Measurements from ENCODE around the gene KCNG2. TPM values are rescaled to one million over a fixed set of nuclear protein-coding genes. Genes with fewer than 3 reads are reported as not detected.

KCNG2 gene
- total and polyA plus RNA-seq, 2 of the 4 experiments (the other 2 are of a cell fraction), result not detected

GRCh38 chr18:79797518-79798345 lies at the start of gene KCNG2 (continued):
- peak; percentile 17; the same call in 1 of the 2 replicates for TF ChIP-seq SMC3 (IDR thresholded peaks at IDR 0.05; ENCODE audit: low read depth, low read length)
- TF ChIP-seq CTCF (conservative IDR thresholded peaks at IDR 0.05; ENCODE audit: low read depth, low read length), result peak; percentile 34

All from IMR-90 (cell line).